SKM-1 treated with dmso at 0.1 percent for 144 hours (cell line): ENCODE measurements around the gene SMYD3.

Source experiments
- DNase-seq: peaks from one replicate; lab custom pipeline; 2025; ENCODE audit not compliant: unreplicated experiment; lab: John Stamatoyannopoulos, UW

Gene SMYD3

GRCh38 chr1:246417813-246418564 lies 89.1 kb downstream of the SMYD3 start:
- DNase-seq, result no peak

GRCh38 chr1:246417152-246417812 lies 89.8 kb downstream of the SMYD3 start:
- DNase-seq, result no peak

- DNase-seq, result no peak
Measured at GRCh38 chr1:246416261-246416660, 90.8 kb downstream of the SMYD3 start.

GRCh38 chr1:246415028-246415427 lies 92.1 kb downstream of the SMYD3 start:
- DNase-seq, result no peak

GRCh38 chr1:246413430-246413829 lies 93.6 kb downstream of the SMYD3 start:
- no peak for DNase-seq

GRCh38 chr1:246404078-246404477 lies 103.0 kb downstream of the SMYD3 start:
- no peak for DNase-seq

- no peak for DNase-seq
Measured at GRCh38 chr1:246398126-246398813, 108.8 kb downstream of the SMYD3 start.

GRCh38 chr1:246397046-246397445 lies 110.0 kb downstream of the SMYD3 start:
- DNase-seq, result no peak

GRCh38 chr1:246396322-246396721 lies 110.8 kb downstream of the SMYD3 start:
- DNase-seq, result no peak

- DNase-seq, result no peak
Measured at GRCh38 chr1:246394121-246394520, 113.0 kb downstream of the SMYD3 start.

GRCh38 chr1:246390855-246391254 lies 116.2 kb downstream of the SMYD3 start:
- no peak for DNase-seq

GRCh38 chr1:246384616-246385015 lies 122.5 kb downstream of the SMYD3 start:
- DNase-seq, result no peak

- DNase-seq, result no peak
Measured at GRCh38 chr1:246383791-246384190, 123.3 kb downstream of the SMYD3 start.

- DNase-seq, result no peak
Measured at GRCh38 chr1:246383239-246383589, 123.9 kb downstream of the SMYD3 start.

- no peak for DNase-seq
Measured at GRCh38 chr1:246382589-246383238, 124.4 kb downstream of the SMYD3 start.

- no peak for DNase-seq
Measured at GRCh38 chr1:246381452-246381851, 125.6 kb downstream of the SMYD3 start.

GRCh38 chr1:246377625-246378153 lies 129.4 kb downstream of the SMYD3 start:
- DNase-seq, result no peak

GRCh38 chr1:246373828-246374569 lies 133.1 kb downstream of the SMYD3 start:
- no peak for DNase-seq

- DNase-seq, result no peak
Measured at GRCh38 chr1:246372559-246372958, 134.5 kb downstream of the SMYD3 start.

GRCh38 chr1:246367041-246367440 lies 140.0 kb downstream of the SMYD3 start:
- no peak for DNase-seq

- no peak for DNase-seq
Measured at GRCh38 chr1:246365708-246366107, 141.4 kb downstream of the SMYD3 start.
